ENCODE results near the gene PRKCZ. TPM values are rescaled to one million over a fixed set of nuclear protein-coding genes. Genes with fewer than 3 reads are reported as not detected.

The PRKCZ gene
- 1.3 and 2.4 TPM in 2 replicates for total RNA-seq

GRCh38 chr1:2049718-2050431, at the start of gene PRKCZ:
PRKCZ (plus strand) TSS chr1:2050411; CDS start chr1:2050631, 220 bp downstream.

GRCh38 chr1:2003541-2004131, 46.6 kb upstream of the PRKCZ start, which contains the start of gene CFAP74:
CFAP74 (minus strand) TSS chr1:2003786; CDS start chr1:1990956, 12,830 bp downstream.

GRCh38 chr1:2019172-2019543, 31.1 kb upstream of the PRKCZ start, which contains the start of gene GABRD:
GABRD (plus strand) TSS chr1:2019345; CDS start chr1:2019424, 79 bp downstream.

GRCh38 chr1:2194319-2194897, 144.2 kb downstream of the PRKCZ start, which contains the start of gene FAAP20:
FAAP20 (minus strand) TSS chr1:2194772; CDS start chr1:2194749, 23 bp downstream.

GRCh38 chr1:2228157-2228594, 178.0 kb downstream of the PRKCZ start, which contains the start of gene SKI:
SKI (plus strand) TSS chr1:2228319; CDS start chr1:2228767, 448 bp downstream.

Other genes with a start within 250 kb of the PRKCZ start
- gene GNB1, start 159.3 kb upstream of the PRKCZ start, total RNA-seq: 162 and 182 TPM in 2 replicates
- 0.46 and 0.66 TPM in 2 replicates for gene CALML6, start 135.2 kb upstream of the PRKCZ start, total RNA-seq
- 0.20 and 0.43 TPM in 2 replicates for gene TMEM52, start 131.1 kb upstream of the PRKCZ start, total RNA-seq
- not detected in 2 replicates for gene CFAP74, start 46.6 kb upstream of the PRKCZ start, total RNA-seq
- not detected in 2 replicates for gene GABRD, start 31.1 kb upstream of the PRKCZ start, total RNA-seq
- gene FAAP20, start 144.4 kb downstream of the PRKCZ start, total RNA-seq: 29.1 and 31.1 TPM in 2 replicates
- 51.5 and 59.6 TPM in 2 replicates for gene SKI, start 177.9 kb downstream of the PRKCZ start, total RNA-seq